Right lobe of liver (tissue), 6 donors: ENCODE measurements around the gene KIF26A. TPM values are rescaled to one million over a fixed set of nuclear protein-coding genes. Genes with fewer than 3 reads are reported as not detected.

Experiments used
- ATAC-seq, 4 donors: fragments of 200-7000 bp; cut with Tn5 transposase; one replicate each; pipeline ENCODE4 v1.9.1; 2020; ENCODE audit warnings: mild to moderate bottlenecking in 4 of 4, moderate library complexity in 4 of 4
- DNase-seq, 3 donors: peaks; one replicate each; pipeline ENCODE4 v3.0.0-alpha.2; 2020
- H3K27ac ChIP-seq, 3 donors: fragments of 200-600 bp; one replicate each; pipeline ENCODE4 v1.8.0; 2022
- H3K27me3 ChIP-seq, 2 donors: fragments of 200-600 bp; one replicate each; pipeline ENCODE4 v1.8.0; 2022
- H3K36me3 ChIP-seq, 4 donors: fragments of 200-600 bp; sonication (generic) in 1 of 4; one replicate each; pipeline versions ENCODE4 v1.5.1 to v1.8.0; 2017 to 2022; ENCODE audit warnings: control low read depth in 1 of 4
- H3K4me1 ChIP-seq, 4 donors: fragments of 200-600 bp; sonication (generic) in 1 of 4; one replicate each; pipeline versions ENCODE4 v1.5.1 to v1.8.0; 2017 to 2022; ENCODE audit warnings: control low read depth in 1 of 4
- H3K4me3 ChIP-seq, 3 donors: fragments of 200-600 bp; one replicate each; pipeline ENCODE4 v1.8.0; 2022
- H3K9me3 ChIP-seq, 4 donors: fragments of 200-600 bp; sonication (generic) in 1 of 4; one replicate each; pipeline versions ENCODE4 v1.5.1 to v1.8.0; 2017 to 2022; ENCODE audit warnings: control low read depth in 1 of 4
- CTCF ChIP-seq, 4 donors: fragments of 200-600 bp in 3 of 4; fragments of 450-650 bp in 1 of 4; IDR thresholded peaks; one replicate each; pipeline versions ENCODE4 v1.5.1 to v1.8.0; 2016 to 2022; ENCODE audit warnings: antibody characterized with exemption in 4 of 4, mild to moderate bottlenecking in 2 of 4
- POLR2A ChIP-seq: fragments of 450-650 bp; IDR thresholded peaks from one replicate; pipeline ENCODE4 v1.6.1; 2017; ENCODE audit warnings: antibody characterized with exemption, mild to moderate bottlenecking
- WGBS: methylation state at CpG from one replicate; pipeline ENCODE4 v1.1.6; 2018; ENCODE audit warnings: low coverage, low lambda C conversion rate; ENCODE audit not compliant: insufficient coverage; ENCODE audit errors: missing lambda C conversion rate; 5-methylcytosine and 5-hydroxymethylcytosine counted together
- intact Hi-C, 2 donors: fragments of 100-400 bp; cut with DNase I; formaldehyde crosslinking; loops; one replicate each; pipeline versions ENCODE4 v1.11.2 to v1.14.1; 2022
- total RNA-seq, 6 experiments: library from RNA; depleted of rRNA in 2 of 6; stranded (reverse); fragments of >200 nt in 2 of 6; fragmentation: NEBNext Ultra II Directional in 3 of 6; extraction: Animal tissue kit (Norgen Biotek cat#: 25700) in 3 of 6; gene quantifications; one replicate each; pipeline versions ENCODE4 v1.1.0 to v1.2.4, GENCODE V29; 2016 to 2023
- donor health status: DM: no; HTN: yes; CAD: no.
- donor health status: DM: no; HTN: no; CAD: no.
- donor health status: DM: no; HTN: no; CAD: no.
- donor health status: DM: no; HTN: yes; CAD: no.
- donor health status: DM: no; HTN: yes; CAD: no.

Gene KIF26A
- total RNA-seq, 6 experiments from 2014 or later, result 0.79 to 1.5 (median 1.1) TPM

DNA sequence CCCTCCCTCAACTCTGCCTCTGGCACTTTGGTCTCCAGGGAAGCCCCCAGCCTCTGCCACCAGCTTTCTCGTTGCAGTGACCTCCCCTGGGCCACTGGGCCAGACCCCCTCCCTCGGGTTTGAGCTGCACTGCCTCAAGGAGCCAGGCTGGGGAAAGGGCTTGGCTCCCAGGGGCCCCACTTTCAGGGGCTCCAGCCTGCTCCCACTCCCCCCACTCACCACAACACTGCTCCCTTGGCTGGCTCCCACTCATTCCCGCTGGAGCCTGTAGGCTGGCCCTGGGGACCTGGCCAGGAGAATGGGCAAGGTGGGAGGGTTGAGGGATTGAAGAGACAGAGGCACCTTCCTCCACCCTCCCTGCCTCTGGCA, 19.3 kb upstream of the KIF26A start:
- 90% methylated on average over 2 of the region's 3 CpGs for WGBS

DNA sequence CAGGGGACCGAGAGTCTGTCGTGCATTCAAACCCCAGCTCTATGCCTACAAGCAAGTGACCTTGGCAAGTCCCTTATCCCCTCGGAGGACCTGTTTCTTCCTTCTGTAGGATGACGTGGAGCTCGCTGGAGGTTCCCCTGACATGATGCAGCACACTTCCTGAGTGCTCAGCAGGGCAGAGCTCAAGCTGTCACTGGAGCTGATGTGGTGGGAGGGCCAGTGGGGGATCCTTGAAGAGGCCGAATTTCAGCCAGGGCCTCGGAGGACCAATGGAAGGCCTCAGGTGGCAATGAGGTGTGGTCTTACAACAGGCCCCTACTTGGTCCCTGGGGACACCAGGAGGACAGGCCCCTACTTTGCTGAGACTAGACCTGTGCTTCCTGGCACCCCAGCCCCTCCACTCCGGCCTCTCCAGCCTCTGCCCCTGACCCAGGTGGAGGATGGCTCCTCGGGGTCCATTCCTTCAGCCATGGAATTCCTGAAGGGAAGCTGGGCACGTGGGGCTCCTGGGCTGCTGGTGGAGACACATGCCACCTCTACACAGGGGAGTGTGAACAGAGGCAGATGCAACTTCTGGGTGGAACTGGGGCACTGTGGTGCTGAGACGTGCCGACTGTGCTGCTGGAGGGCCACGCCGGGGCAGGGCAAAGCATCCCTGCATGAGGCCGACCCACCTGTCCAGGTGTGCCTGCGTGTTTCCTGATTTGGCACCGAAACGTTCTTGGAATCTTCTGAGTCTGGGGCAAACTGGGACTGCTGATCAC, 18.7 kb upstream of the KIF26A start:
- Histone ChIP-seq H3K36me3 (no peaks in the 10 kb centered on the region), H3K27me3 (no peaks in the 10 kb centered on the region), H3K4me1 (peaks cover 0 to 12% (median 0%) of the 10 kb centered on the region in 4 donors), H3K4me3 (no peak overlapping the region), H3K9me3 (no peaks in the 10 kb centered on the region), H3K27ac (no peak overlapping the region)
- DNase-seq (peak in 2 of 3 donors; percentile 40), ATAC-seq (no peak)
- intact Hi-C loops, result no loop called here
- TF ChIP-seq POLR2A (no peak), CTCF (IDR thresholded peaks at IDR 0.05) (no peak)
- WGBS, result 63% methylated on average over 5 of the region's 18 CpGs

More for the DNA sequence above, 19.3 kb upstream of the KIF26A start:
- H3K4me1 ChIP-seq, result peaks cover 0 to 12% (median 0%) of the 10 kb centered on the region in 4 donors
- no peaks in the 10 kb centered on the region for H3K9me3 ChIP-seq
- no peak for TF ChIP-seq CTCF (IDR thresholded peaks at IDR 0.05)
- no peak for TF ChIP-seq POLR2A
- H3K36me3 ChIP-seq, result no peaks in the 10 kb centered on the region
- ATAC-seq, result no peak
- H3K4me3 ChIP-seq, result no peak overlapping the region
- no peak overlapping the region for H3K27ac ChIP-seq
- DNase-seq, result peak in 1 of 3 donors; percentile 31
- no peaks in the 10 kb centered on the region for H3K27me3 ChIP-seq
- intact Hi-C loops, result no loop called here

GRCh38 chr14:104120281-104120741, 18.1 kb upstream of the KIF26A start:
- Histone ChIP-seq H3K27ac (no peak overlapping the region), H3K27me3 (no peaks in the 10 kb centered on the region), H3K9me3 (peaks cover 0 to 4% (median 0%) of the 10 kb centered on the region in 4 donors), H3K4me3 (no peak overlapping the region), H3K4me1 (peaks cover 0 to 12% (median 0%) of the 10 kb centered on the region in 4 donors), H3K36me3 (no peaks in the 10 kb centered on the region)
- no peak for ATAC-seq
- no peak for TF ChIP-seq CTCF (IDR thresholded peaks at IDR 0.05)
- TF ChIP-seq POLR2A, result no peak
- intact Hi-C loops, result no loop called here
- DNase-seq, result peak in 2 of 3 donors; percentile 19 to 20
- no CpG with 5 or more reads among the region's 5 CpGs for WGBS

DNA sequence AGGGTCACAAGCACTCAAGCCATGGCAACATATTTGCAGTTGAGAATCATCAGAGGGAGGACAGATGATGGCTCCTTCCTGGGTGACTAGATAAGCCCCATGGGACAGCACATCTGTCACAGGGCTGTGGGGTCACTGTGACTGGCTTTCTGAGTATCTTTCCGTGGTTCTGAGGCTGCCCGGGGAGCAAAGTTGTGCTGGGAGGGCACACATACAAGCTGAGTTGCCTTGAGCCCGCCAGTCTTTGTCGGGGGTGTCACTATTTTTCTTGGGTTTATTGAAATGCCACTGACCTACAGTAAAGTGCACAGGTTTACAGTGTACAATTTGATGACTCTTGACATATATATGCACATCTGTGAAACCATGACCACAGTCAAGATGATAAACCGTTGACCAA, 17.2 kb upstream of the KIF26A start:
- ATAC-seq (no peak), DNase-seq (peak in 1 of 3 donors; percentile 19)
- WGBS, result 47% methylated on average over 1 of the region's 5 CpGs
- TF ChIP-seq POLR2A (no peak), CTCF (IDR thresholded peaks at IDR 0.05) (no peak)
- Histone ChIP-seq H3K36me3 (no peaks in the 10 kb centered on the region), H3K27me3 (no peaks in the 10 kb centered on the region), H3K4me3 (no peak overlapping the region), H3K4me1 (peaks cover 0 to 12% (median 0%) of the 10 kb centered on the region in 4 donors), H3K9me3 (peaks cover 0 to 7% (median 0%) of the 10 kb centered on the region in 4 donors), H3K27ac (no peak overlapping the region)
- intact Hi-C loops, result no loop called here
